Stromal cell of bone marrow (primary cell): Measurements from ENCODE around the gene TOX2.

Experiments
- DNase-seq: peaks from one replicate; pipeline ENCODE4 v3.0.0-alpha.2; 2012; ENCODE audit warnings: low read depth

Gene TOX2

DNA sequence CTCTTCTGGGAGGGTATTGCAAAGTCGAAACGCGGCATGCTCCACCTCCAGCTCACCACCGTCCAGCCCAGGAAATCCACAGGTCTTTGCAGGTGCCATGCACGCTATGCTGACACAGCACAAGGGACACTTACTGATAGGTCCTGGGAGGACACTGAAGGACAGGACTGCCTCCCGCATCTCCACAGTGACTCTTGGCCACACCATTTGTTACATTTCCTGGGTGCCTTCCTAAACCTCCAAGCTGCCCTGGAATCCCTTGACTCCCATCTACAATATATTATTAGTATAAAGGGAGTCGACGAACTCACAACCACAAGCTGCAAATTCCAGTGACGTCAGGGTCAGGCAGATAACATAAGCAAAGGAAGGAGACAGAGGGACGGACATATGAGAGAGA, 165.4 kb downstream of the TOX2 start:
- DNase-seq = no peak

DNA sequence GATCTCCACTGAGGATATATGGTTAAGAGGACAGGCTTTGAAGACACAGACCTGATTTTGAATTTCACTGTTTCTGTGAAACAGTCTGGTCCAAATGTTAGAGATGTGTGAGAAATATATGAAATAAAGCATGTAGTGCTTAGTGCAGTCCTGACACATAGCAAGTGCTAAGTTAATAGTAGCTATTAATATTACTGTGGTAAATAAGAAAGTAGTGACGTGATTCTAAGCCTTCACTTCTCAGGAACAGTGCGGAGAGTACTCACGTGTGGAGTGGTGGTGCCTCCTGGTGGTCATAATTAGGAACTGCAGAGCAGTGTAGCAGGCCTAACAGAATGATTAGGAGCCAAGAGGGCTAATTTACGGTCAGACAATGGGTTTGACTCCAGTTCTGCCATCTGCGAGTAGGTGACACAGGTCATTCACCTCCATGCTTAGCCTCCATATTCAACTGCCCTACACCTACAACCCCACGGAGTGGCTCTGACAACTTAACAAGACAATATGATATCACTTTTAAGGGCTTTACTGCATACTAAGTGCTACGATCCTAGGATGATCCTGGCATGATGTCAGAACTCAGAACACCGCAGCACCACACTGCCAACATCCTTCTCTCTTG, 166.1 kb downstream of the TOX2 start:
- peak; percentile 59 for DNase-seq

DNA sequence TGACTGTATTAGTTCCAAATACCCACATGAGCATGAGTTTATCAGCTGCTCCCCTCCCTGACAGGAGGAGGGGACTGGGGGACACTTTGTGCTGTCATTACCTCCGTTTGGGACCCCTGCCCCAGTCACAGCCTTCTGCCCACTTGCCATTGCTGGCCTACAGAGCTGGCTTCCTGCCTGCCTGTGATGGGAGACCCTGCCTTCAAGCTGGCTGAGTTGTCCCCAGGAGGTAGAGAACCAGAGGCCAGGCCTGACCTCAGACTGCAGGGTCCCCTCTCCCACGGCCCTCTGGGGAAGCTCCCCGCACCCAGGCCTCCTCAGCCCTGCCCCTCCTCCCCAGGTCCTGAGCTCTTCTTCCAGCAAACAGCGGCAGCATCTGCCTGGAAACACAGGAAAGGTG, 166.8 kb downstream of the TOX2 start:
- no peak for DNase-seq

DNA sequence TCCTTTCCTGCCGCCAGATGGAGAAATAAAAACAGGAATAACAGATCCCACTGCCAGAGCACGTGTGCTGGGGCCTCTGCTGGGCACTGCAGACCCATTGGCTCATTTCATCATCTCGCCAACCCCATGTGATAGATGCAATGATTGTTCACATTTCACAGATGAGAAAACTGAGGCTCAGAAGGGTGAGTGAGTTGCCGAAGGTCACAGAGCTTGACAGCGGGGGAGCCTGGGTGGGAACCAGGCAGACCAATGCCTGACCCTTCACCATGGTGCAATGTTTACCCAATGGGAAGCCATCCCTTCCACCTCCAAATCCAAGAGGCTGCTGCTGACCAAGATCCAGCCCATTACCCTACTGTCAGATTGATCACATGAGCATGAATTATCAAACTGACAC, 167.2 kb downstream of the TOX2 start:
- DNase-seq = no peak

DNA sequence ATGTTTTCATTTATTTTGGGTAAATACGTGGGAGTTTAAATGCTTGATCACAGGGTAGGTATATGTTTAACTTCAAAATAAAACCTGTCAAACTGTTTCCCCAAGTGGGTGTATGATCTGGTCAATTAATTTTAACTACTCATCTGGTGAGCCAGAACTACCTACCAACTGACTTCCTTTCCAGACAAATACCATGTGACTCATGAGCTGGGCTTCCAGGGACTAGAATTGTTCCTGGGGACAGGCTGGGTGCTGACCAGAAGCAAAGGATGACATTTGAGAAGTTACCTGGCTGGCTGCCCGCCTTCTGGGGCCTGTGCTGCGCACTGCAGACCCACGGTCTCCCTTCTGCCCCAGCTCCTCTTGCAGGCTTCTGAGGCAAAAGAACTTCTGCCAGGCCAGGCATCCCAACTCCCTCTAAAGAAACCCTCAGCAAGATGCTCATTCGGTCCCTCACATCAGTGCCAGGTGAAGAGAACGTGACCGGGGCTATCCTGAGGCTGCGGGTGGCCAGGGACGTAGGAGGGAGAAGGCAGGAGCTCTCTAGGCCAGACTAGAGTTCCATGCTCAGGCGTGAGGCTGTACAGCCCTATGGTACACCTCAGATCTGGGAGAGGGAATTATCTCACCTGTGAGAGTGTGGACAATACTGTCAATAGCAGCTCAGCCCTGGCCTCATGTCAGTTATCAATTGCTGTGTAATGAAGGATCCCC, 168.7 kb downstream of the TOX2 start:
- no peak for DNase-seq

DNA sequence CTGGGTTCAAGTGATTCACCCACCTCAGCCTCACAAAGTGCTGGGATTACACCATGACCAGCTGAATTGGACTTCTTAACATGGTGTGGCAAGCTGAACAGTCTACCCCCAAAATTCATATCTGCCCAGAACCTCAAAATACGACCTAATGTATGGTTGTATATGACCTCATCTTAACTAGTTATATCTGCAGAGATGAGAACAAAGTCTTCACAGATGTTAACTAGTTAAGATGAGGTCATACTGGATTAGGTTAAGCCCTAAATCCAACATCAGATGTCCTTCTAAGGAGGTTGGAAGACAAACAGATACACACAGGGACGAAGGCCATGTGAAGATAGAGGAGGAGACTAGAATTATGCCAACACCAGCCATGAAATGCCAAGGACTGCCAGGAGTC, 169.8 kb downstream of the TOX2 start:
- DNase-seq = no peak

DNA sequence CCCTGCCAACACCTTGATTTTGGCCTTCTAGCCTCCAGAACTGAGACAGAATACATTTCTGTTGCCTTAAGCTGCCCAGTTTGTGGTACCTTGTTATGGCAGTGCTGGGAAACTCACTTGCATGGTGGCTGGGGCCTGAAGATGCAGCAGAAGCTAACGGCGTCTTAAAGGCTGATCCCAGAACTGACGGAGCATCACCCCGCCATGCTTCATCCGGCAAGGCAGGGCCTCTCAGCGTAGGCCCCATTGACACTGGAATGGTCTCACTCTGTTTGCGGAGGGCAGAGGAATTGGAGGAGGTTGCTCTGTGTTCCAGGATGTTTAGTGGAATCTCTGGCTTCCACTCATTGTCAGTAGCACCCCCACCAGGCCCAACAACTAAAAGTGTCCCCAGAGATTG, 170.2 kb downstream of the TOX2 start:
- no peak for DNase-seq

DNA sequence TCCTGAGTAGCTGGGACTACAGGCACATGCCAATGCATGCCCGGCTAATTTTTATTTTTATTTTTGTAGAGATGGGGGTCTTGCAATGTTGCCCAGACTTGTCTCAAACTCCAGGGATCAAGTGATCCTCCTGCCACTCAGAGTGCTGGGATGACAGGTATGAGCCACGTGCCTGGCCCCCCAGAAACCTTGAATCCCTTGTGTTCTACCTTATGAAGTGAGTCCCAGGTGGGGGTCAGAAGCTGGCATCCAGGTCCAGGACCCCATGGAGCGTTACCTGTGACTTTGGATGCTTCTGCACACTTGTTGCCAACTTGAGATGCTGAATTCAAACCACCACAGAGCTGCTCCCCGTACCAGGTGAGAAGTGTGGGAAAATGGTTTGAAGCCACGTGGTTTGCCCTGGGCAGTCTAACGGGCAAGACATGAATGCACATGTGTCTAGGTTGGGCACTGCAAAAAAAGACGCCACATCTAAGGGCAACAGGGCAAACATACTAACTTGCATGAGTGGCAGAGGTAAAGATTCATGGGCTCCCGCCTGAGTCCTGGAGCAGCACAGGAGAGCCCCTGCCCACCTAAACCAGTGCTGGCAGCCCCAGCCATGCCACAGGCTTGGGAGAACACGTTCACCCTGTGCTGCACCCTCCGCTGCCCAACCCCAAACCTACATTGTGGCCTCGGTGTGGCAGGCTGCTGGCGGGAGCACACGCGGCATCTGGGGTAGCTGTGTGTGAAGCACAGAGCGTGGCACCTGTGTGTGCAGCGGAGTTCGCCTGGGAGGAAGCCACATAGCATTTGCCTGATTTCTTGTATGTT, 171.2 kb downstream of the TOX2 start:
- no peak for DNase-seq

DNA sequence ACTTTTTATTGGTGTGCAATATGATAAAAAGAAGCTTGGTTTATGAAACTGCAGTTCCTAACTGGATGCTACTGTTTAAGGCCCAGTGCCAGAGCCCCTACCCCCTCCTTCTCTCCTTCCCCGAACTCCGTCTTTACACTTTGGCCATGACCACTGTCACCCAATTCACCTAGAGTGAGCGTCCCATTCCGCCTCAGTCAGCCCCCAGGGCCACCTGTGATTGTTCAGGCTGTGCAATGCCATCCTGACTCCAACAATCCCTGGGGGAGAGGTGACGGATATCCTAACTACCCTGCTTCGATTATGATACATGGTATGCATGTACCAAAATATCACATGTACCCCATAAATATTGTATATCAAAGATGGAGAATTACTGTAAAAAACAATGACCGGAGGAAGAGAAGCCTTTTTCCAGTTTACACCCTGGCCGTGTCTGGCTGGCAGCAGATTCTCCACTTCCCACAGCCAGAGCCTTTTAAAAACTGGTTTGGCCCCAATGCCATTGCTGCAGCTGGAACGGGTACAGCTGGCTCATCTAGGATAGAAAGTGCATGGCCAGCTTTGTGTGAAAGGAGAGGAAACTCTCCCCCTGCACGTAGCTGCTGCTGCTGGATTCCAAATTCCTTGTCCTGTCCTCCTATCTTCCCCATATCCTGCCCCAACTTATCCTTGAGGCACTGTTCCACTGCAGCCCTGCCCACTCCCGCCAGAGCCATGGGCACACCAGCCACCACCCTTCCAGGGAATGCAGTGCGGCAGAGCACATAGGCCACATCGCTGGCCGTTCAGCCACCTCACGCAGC, 172.6 kb downstream of the TOX2 start:
- no peak for DNase-seq

DNA sequence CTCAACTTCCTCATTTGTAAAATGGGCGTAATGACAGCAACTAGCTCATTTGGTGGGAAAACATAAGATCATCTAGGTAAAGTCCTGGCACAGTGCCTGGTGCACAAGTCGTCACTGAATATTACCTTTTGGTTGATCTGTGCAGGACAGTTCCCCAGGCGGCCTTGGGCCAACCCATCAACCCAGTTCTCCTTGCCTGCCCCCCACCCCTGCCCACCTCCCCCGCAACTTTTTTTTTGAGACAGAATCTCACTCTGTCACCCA, 173.1 kb downstream of the TOX2 start:
- DNase-seq = no peak

DNA sequence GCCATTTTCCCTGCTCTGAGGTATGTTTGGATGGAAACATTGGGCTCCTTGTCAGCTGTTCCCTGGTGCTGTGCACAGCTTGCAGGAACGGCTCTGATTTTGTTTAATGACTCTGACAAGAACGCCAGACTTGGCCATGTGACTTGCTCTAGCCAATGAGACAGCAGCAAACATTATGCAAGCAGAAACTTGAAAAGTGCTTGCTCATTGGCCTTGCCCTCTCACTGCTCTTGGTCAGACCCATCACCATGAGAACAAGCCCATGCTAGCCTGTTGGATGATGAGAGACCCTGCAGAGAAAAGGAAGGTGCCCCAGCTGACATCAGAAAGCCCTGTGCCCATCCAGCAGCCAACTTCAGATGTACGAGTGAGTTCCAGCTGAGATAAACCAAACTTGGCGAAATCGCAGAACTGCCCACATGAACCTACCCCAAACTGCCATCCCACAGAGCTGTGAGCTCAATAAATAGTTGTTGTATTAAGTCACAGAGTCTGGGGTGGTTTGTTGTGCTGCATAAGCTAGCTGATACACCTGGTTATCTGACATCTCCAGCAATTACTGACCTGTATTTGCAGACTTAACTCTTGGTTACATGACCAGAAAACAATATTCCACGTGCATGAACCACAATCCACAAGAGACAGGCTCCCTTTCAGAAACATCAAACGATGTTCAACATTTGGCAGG, 175.5 kb downstream of the TOX2 start:
- DNase-seq = peak; percentile 35

DNA sequence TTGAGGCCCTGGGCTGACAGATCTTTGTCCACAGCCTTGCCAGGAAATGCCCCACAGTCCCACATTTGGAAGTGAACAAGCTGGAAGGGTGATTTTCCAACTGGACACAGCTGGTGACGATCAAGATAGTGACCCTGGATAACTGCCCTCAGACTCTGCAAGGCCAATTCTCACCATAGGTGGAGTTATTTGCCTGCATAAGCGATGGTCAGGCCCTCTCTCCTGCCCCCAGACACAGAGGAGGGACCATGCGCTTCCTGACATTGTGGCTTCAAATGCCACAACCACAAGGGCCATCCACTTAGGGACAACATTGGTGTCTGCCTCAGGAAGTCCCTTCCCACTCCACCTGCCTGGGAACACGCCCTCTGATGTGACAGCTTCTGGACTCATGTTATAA, 176.4 kb downstream of the TOX2 start:
- no peak for DNase-seq

DNA sequence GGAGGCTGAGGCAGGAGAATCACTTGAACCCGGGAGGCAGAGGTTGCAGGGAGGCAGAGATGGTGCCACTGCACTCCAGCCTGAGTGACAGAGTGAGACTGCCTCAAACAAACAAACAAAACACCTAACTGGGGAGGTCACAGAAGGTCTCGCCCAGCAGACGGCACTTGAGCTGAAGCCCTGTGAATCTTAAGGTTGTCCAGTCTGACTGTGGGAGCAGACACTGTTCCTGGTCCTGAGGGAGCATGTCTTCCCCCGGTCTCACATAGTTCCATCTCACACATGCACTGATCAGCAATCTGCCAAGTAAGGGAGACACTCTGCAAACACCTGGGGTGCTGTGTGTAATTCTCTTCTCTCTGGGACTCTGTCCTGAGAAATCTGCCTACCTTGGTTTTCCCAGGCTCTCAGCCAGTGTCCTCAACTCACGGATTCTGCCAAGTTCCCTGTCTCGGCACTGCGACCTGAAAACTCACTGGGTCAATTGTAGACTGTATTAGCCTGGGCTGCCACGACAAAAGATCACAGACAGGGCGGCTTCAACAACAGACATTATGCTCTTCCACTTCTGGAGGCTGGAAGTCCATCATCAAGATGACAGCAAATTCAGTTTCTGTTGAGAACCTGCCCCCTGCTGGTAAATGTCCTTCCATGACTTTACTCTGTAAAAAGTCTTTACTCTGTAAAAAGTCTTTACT, 178.0 kb downstream of the TOX2 start:
- DNase-seq = peak; percentile 27

DNA sequence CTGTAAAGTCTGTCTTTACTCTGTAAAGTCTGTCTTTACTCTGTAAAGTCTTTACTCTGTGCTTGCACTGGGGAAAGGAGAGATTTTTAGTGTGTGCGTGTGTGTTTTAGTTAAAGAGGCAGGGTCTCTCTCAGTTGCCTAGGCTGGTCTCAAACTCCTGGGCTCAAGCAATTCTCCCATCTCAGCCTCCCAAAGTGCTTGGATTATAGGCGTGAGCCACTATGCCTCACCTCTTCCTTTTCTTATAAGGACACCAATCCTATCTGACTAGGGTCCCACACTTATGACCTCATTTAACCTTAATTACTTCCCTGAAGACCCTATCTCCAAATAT, 178.6 kb downstream of the TOX2 start:
- DNase-seq = no peak

DNA sequence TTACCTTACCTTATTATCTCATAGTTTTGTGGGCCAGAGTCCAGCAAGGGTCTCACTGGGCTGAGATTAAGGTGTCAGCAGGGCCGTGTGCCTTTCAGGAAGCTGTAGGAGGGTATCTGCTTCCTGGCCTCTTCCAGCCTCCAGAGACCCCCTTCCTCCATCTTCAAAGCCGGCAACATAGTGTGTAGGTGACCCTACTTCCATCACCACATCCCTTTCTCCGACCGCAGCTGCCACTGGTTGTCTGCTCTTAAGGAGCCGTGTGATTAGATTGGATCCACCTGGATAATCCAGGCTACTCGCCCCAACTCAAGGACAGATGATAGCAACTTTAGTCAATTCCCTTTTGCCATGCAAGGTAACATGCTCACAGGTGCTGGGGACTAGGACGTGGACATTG, 181.2 kb downstream of the TOX2 start:
- DNase-seq = no peak

DNA sequence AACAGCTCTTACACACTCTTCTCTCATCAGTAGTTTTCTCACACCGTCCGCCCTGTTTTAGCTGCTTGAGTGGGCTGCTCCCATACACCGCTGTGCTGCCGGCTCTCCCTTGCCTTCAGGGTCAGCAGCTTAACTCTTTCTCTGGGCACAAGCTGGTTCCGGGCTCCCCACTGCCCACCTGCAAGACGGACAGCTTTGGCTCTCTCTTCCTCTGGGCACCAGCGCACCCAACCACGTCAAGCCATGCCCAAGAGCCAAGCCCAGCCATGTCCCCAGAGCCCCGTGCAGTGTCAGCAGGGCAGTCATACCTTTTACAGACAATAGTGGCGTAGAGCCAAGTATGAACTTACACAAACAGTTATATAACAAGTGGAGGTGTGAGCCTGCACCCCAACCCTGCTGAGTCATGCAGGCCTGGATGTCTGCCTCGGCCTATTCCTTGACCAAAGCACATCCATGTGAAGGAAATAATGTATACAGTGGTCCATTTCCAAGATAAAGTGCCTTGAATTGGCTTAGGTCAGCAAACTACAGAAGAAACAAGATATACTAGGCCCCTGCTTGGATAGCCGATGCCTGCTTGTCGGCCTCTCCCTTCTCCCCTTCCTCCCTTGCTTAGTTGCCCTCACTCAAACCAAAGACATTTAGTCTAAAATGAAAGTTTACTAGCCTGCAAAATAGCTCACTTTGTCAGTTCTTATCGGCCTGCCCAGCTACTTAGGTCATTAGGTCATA, 183.0 kb downstream of the TOX2 start:
- no peak for DNase-seq

DNA sequence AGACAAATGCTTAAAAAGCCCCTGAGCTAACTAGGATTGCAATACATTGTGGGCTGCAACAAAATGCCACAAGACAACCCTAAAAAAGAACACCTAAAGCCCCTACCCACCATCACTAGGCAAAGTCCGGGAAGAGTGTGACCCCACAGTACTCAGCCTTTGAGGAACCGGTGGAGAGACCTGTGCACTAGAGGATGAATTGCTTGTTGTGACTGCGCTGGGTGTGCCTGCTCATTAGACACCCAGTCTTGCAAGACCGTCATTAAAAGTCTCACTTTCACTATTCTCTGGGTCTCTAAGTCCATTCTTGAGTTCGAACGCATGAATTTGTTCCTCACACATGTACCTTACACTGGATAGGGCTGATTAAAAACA, 183.6 kb downstream of the TOX2 start:
- DNase-seq = no peak

DNA sequence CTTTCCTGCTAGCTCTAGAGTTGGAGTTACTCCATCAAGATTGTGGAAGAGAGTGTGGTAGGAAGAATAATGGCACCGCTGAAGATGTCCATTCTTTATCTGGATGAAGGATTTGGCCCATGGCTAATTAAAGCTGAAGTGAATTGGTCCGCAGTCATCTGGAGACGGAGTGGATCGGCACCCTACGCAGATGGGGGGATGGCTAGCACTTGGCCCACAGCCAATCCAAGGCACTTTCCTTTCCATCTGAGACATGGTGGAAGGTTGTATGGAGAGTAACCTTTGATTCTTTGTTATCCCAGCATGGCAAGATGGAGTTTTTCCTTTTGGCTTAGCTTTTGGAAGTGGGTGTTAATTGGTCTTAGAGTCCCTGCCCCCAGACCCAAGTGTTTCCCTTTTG, 184.0 kb downstream of the TOX2 start:
- no peak for DNase-seq

DNA sequence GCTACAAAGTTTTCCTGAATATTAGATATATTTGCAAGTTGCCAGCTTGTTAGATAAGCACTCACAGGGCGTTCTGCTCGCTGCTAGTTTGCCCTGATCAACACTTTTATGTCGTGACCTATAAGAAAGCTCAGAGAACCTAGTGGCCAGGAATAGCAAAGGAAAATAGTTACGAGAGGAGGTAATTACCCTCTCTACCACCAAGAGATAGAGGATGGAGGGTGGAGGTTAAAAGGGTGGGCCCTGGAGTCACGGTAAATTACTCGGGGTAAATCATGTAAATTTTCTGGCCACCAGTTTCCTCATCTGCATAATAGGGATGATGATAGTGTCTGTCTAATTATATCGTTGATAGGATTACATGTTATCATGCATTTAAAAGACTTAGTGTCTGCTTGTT, 185.2 kb downstream of the TOX2 start:
- no peak for DNase-seq

DNA sequence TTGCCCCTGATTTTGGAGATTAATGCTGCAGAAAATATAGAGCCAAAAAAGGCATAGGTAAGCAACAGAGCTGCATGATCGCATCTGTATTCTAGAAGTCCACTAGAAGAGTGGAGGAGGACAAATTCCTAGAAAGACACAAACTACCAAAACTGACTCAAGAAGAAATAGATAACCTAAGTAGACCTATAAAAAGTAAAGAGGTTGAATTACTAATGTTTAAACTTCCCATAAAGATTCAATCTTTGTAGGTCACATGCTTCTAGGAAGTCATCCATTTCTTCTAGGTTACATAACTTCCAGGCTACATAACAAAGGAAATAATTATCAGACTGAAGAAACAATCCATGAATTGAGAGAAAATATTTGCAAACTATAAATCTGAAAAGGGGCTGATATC, 187.9 kb downstream of the TOX2 start:
- DNase-seq = no peak
